Breast epithelium (tissue), 3 donors: Measurements from ENCODE around the gene DGKQ.

Experiments
- POLR2AphosphoS5 ChIP-seq, 3 donors: sonication (generic); formaldehyde crosslinking; IDR thresholded peaks; one replicate each; pipeline ENCODE4 v1.6.1; 2017; ENCODE audit warnings: antibody characterized with exemption in 3 of 3
- TF ChIP-seq, protein P1 (sequence below), 3 donors: fragments of 450-650 bp; IDR thresholded peaks; one replicate each; pipeline ENCODE4 v1.5.1; 2016 to 2017; ENCODE audit warnings: antibody characterized with exemption in 3 of 3, mild to moderate bottlenecking in 3 of 3, moderate library complexity in 3 of 3

DNA sequence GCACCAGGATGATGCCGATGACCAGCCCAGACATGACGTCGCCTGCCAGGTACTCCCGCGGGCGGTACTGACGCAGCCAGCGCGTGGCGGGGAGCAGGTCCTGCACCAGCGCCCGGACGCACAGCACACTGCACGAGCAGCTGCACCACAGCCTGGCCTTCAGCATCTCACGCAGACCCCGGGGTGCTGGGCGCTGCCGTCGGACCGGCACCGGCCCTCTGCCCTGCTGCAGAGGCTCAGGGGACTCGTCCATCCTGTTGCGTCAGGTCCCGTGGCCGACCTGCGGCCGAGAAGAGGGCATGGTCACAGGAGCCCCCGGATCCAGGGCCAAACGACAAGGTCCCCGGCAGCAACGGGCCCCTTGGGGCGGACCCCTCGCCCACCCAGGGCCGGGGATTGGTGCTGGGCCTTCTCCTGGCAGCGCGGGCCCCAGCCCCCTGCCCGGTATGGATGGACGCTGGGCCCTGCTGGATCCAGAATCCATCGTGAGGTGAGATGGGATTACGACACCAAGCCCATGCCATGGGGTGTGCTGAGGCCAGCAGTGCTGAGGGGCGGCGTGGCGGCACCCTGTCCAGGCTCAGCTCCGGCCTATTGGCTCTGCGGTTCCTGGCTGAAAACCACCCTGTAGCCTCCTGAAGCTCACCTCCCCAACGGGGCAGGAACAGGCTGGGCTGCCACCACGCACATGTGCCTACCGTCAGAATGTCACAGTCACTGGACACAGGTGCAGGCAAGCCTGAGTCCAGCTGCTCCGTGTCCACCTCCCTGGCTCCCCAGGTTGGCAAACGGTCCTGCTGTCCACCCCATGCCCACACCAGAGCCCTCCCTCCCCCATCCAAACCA, 18.3 kb upstream of the DGKQ start:
- TF ChIP-seq, protein P1, sequence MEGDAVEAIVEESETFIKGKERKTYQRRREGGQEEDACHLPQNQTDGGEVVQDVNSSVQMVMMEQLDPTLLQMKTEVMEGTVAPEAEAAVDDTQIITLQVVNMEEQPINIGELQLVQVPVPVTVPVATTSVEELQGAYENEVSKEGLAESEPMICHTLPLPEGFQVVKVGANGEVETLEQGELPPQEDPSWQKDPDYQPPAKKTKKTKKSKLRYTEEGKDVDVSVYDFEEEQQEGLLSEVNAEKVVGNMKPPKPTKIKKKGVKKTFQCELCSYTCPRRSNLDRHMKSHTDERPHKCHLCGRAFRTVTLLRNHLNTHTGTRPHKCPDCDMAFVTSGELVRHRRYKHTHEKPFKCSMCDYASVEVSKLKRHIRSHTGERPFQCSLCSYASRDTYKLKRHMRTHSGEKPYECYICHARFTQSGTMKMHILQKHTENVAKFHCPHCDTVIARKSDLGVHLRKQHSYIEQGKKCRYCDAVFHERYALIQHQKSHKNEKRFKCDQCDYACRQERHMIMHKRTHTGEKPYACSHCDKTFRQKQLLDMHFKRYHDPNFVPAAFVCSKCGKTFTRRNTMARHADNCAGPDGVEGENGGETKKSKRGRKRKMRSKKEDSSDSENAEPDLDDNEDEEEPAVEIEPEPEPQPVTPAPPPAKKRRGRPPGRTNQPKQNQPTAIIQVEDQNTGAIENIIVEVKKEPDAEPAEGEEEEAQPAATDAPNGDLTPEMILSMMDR (IDR thresholded peaks at IDR 0.05), result no peak
- TF ChIP-seq POLR2AphosphoS5 (IDR thresholded peaks at IDR 0.05), result no peak
